ENCODE data around the gene LFNG.

LFNG gene

GRCh38 chr7:2499719-2500430 lies 19.7 kb upstream of the LFNG start:
- DNase-seq, result no peak
- intact Hi-C loops (cut with DNase I), result no loop called here

DNA sequence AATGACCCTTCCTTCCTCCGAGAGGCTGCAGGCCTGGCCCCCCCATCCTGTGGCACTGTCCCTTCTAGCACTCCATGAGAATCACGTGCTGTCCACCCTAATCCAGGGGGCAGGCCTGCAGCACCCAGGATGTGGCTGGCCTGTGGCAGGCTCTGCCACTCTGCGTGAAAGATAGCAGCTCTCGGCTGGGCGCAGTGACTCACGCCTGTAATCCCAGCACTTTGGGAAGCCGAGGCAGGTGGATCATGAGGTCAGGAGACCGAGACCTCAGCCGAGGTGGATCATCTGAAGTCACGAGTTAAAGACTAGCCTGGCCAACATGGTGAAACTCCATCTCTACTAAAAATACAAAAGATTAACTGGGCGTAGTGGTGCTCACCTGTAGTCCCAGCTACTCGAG lies 18.9 kb upstream of the LFNG start:
- intact Hi-C loops (cut with DNase I), result no loop called here
- no peak for DNase-seq

DNA sequence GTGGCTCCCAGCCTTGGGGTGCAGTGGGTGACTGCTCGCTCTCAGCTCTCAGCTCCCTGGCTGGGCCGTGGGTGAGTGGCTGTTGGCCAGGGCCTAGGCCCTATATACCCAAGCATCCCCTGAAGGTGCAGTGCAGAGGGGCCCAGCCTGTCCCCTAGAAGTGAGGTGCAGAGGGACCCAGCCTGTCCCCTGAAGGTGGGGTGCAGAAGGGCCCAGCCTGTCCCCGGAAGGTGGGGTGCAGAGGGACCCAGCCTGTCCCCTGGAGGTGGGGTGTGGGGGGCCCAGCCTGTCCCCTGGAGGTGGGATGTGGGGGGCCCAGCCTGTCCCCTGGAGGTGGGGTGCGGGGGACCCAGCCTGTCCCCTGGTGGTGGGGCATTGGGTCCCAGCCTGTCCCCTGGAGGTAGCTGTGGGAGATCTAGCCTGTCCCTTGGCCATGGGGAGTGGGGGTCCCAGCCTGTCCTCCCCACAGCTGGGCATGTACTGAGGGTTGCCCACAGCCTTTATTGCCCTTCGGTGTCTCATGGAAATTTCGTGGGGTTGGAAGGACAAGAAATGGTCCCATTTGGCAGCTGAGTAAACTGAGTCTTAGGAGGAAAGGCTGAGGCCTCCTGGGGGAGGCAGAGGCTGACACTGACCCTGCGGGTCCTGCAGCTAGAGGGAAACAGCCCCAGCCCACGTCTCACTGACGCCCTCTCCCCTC lies 17.5 kb upstream of the LFNG start:
- intact Hi-C loops (cut with DNase I), result no loop called here
- no peak for DNase-seq

DNA sequence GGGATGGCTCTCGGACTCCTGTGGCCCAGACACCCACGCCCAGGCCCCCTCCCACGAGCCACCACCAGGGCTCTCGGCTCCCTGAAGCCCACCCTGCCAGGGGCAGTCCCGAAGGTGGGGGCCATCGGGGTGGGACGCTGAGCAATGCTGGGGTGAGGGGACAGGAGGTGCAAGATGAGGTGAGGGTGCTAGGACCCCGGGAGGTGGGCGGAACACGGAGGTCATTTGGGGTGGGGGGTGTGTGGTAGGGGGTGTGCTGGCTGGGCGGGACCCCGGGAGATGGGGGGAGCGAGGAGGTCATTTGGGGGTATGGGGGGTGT lies 17.0 kb upstream of the LFNG start:
- intact Hi-C loops (cut with DNase I), result no loop called here
- no peak for DNase-seq

DNA sequence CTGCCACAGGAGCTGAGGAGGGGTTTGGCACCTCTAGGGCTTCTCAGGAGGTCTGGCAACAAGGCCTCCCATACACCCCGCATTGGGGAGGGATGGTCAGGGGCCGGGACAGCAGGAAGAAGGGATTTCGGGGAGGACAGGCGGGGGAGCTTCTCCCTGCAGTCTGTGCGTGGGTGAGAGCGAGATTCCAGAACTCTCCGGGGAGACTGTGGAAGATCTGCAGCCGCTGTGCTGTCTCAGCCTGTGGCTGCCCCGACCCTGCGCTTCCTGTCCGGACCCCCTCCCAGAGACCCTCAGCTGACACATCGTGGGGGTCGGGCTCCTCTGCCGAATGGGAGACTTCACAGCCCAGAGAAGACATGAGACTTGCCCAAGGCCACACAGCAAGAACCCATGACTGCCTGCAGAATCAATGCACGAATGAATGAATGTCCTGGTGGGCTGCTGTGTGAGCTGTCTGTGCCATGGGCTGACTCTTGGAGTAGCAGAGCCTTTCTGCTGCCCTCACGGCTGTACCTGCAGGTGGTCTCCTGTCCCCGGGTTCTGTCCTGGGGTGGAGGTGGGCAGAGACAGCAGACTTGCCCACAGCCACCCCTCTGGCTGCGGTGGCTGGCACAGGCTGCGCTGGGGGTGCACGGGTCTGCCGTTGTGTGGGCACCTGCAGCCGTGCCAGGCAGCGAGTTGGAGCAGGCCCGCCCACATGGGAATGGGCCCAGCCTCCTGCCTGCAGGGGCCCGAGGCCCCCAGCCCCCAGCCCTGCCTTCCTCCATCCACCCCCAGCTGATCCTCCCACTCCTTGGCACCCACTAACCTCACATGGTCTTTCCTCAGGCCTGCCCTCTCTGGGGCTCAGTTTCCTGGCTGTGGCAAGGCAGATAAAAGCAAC lies 16.3 kb upstream of the LFNG start:
- intact Hi-C loops (cut with DNase I), result no loop called here

GRCh38 chr7:2504128-2504888 lies 15.3 kb upstream of the LFNG start:
- DNase-seq, result no peak
- intact Hi-C loops (cut with DNase I), result no loop called here

More for the DNA sequence above, 16.3 kb upstream of the LFNG start:
- DNase-seq, result no peak

DNA sequence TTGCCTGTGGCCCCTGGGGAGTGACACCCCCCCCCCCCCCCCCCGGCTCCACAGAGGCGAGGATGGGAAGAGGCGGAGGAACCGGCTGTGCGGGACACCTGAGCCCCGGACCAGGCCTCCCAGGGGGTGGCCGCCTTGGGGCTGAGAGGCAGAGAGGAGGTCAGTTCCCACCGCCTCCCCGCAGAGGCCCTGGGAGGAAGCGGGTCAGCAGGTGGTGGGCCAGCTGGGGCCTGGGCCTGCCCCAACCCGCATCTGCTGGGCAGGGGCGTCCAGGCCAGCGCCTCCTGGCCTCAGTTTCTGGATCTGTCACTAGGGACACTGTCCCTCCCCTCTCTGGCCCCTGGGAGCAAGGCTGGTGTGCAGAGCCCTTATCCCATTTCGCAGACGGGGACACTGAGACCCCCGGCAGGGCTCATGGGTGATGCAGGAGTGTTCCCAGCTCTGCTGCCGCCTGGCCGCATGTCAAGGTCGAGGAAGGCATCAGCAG lies 14.6 kb upstream of the LFNG start:
- DNase-seq, result no peak
- intact Hi-C loops (cut with DNase I), result no loop called here

DNA sequence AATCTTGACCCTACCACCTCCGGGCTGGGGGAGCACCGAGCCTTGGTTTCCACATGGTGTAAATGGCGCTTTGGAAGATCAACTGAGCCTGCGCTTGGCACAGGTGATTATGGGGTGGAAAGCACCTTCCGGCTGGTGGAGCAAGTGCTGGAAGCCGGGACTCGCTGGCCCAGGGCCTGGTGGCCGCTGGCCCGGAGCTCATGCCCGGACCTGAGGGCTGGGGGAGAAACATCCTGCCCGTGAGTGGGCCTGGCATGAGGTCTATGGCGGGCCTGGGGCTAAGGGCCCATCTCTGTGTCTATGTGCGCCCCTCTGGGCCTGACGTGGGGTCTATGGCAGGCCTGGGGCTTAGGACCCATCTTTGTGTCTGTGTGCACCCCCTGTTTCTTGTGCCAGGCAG lies 14.2 kb upstream of the LFNG start:
- no peak for DNase-seq
- intact Hi-C loops (cut with DNase I), result no loop called here

- intact Hi-C loops (cut with DNase I), result no loop called here
- no peak for DNase-seq
These were observed 12.2 kb upstream of the LFNG start for GRCh38 chr7:2507208-2507916.

GRCh38 chr7:2507917-2508306 lies 11.7 kb upstream of the LFNG start:
- DNase-seq, result no peak
- intact Hi-C loops (cut with DNase I), result no loop called here

DNA sequence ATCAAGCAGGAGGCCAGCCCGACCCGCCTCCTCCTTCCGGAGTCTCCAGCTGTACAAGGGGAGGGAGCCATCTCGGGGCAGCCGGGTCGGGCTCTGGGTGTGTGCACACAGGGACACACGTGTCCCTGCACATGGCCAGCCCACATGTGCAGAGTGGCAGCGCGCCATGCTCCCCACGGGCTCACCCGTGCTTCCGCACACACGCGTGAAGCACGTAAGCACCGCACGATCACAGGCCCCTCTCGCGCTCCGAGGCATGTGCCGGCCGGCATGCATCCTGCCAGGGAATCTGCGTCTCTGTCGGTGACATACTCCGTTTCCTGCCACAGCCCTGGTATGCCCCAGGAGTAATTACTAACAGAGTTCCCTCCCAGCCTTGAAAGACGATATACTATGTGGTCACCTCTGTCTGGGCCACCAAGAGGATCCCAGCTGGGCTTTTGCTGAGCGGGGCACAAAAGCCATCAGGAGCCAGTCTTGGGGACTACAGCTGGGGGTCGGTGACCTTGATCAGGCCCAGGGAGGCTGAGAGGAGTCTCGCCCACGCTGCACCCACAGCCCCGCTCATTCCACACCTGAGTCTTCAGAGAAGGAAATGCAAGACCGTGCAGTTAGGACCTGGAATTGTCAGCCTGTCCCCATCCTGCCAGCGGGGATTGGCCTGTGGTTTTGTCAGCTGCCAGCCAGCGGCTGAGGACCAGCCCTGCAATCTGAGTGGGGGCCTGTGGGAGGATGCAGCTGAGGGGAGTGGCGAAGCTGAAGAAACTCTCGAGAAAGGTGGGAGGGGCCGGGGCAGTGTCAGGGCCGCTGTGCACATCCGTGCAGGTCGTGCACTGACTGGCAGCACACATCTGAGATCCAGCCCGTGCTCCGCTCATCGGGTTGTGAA lies 11.0 kb upstream of the LFNG start:
- intact Hi-C loops (cut with DNase I), result no loop called here
- DNase-seq, result no peak

GRCh38 chr7:2509298-2509906 lies 10.2 kb upstream of the LFNG start:
- intact Hi-C loops (cut with DNase I), result no loop called here
- no peak for DNase-seq

DNA sequence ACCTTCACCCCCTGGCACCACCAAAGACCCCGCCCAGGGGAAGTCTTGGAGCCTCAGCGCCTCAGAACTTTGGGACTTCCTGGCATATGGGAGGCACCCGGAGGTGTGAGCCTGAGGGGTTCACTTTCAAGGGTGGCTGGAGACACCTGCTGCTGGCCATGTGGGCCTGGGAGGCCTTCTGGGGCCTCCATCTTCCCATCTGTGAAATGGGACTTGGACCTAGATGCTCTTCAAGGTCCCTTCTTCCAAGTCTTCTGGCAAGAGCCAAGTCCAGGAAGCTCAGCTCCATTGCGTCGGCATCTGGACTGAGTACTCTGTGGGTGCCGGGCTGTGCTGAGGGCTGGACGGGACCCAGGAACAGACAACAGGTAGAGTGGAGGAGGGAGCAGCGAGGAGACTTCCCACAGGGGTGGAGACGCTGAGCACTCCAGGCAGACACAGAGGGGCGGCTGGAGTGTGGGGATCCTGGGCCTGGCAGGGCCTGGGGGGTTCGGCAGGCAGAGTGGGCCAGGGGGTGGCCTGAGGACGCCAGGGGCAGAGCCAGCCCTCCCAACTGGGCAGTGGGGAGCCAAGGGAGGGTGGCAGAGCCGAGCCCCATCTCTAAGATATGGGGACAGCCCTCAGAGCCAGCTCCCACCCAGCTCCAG lies 9.3 kb upstream of the LFNG start:
- no peak for DNase-seq
- intact Hi-C loops (cut with DNase I), result no loop called here

DNA sequence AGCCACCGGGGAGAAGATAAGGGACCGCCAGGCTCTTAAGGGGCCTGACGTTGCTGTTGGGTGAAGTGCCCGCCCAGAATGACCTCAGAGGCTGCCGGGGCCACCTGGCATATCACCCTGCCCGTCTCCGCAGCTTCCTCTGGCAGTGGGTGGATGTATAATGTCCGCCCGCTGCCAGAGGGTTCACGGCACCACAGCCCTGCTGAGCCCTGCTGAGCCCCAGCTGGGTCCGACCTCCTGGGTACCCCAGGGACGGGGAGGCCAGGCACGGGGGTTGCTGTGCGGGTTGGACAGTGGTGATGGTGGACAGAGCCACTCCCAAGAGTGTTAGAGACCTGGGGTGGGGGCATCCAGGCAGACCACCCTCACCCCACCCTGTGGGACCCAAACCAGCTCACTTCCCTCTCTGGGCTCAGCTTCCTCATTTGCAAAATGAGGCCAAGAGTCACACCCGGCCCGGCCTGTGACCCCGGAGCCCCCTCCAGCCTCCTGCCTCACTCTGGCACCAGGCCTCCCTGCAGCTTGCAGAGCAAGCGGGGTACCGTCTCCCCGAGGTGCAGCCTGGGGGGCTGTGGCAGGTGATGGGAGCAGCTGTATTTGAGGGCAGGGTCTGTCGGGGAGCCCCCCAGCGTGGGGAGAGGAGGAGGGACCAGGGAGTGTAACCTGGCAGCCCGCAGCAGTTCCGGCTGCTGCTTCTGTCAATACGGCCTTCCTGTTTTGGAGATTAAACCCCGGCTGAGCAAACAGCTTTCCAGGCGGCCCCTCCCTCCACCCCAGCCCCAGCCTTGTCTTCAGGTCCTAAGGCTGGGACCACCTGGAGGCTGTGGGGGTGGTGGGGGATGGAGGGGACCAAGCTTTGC lies 8.4 kb upstream of the LFNG start:
- intact Hi-C loops (cut with DNase I), result no loop called here
- no peak for DNase-seq

DNA sequence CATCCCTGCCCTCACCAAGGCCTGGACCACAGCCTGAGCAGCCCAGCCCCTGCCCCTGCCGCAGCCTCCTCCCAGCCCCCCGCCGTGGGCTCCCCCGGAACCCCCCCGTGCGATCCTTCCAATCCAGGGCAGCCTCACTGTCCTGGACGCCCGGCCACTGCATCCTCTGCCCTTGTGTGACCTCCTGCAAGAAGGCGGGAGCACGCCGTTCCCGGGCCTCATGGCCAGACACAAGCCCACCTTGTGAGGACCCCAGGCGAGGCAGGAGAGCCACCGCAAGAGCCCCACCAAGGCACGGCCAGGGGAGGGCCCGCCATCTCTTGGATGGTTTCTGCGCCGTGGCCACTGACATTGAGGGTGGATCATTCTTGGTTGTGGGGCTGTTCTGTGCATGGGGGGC lies 7.8 kb upstream of the LFNG start:
- DNase-seq, result no peak
- intact Hi-C loops (cut with DNase I), result no loop called here

DNA sequence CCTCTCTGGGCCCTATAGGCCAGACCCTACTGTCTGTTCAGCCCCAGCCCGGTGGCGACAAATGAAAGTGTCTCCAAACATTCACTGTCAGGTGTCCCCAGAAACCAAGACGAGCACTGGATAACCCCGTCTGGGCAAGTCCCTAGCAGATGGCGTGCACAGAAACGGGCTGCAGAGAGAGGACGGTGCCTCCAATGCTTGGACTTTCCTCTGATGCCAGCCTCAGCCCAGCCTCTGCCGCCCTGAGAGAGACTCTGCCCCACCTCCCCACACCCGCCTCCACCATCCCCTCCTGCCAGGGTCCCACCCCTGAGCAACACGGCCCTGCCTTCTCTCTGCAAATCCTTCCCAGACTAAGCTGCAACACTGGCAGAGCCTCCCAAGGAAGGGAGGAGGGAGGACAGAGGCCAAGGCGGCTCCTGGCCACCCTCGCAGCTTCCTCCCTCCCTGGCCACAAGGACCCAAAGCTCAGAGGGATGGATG lies 7.4 kb upstream of the LFNG start:
- DNase-seq, result peak in 1 of 42 donors; percentile 47
- intact Hi-C loops (cut with DNase I), result no loop called here
